Vagina (tissue), 2 donors: Measurements from ENCODE around the gene PRKAR2B. TPM values are rescaled to one million over a fixed set of nuclear protein-coding genes. Genes with fewer than 3 reads are reported as not detected.

ENCODE experiments used
- DNase-seq, 2 donors: peaks; one replicate each; pipeline ENCODE4 v3.0.0-alpha.2; 2017; ENCODE audit errors: extremely low spot score in 2 of 2
- H3K27ac ChIP-seq: fragments of 200-600 bp; sonication (generic); one replicate; pipeline ENCODE4 v1.5.1; 2019
- H3K27me3 ChIP-seq: fragments of 200-600 bp; sonication (generic); one replicate; pipeline ENCODE4 v1.5.1; 2019
- H3K36me3 ChIP-seq, 2 donors: fragments of 200-600 bp; sonication (generic); one replicate each; pipeline ENCODE4 v1.5.1; 2017 to 2019
- H3K4me1 ChIP-seq: fragments of 200-600 bp; sonication (generic); one replicate; pipeline ENCODE4 v1.5.1; 2019
- H3K4me3 ChIP-seq, 2 donors: fragments of 200-600 bp; sonication (generic); 1 replicate in 1 of 2; 2 replicates in 1 of 2; pipeline ENCODE4 v1.5.1; 2016 to 2019
- H3K9me3 ChIP-seq: fragments of 200-600 bp; sonication (generic); one replicate; pipeline ENCODE4 v1.5.1; 2019
- CTCF ChIP-seq, 3 experiments: fragments of 450-650 bp in 2 of 3; fragments of 200-600 bp in 1 of 3; sonication (generic) in 1 of 3; IDR thresholded peaks; one replicate each; pipeline ENCODE4 v1.5.1; 2017 to 2019; ENCODE audit warnings: antibody characterized with exemption in 3 of 3, mild to moderate bottlenecking in 2 of 3, moderate library complexity in 2 of 3
- POLR2A ChIP-seq, 2 donors: fragments of 450-650 bp; IDR thresholded peaks; one replicate each; pipeline ENCODE4 v1.6.1; 2017; ENCODE audit warnings: antibody characterized with exemption in 2 of 2, mild to moderate bottlenecking in 2 of 2, moderate library complexity in 2 of 2
- POLR2AphosphoS5 ChIP-seq, 2 donors: sonication (generic); formaldehyde crosslinking; IDR thresholded peaks; one replicate each; pipeline ENCODE4 v1.9.0; 2017; ENCODE audit warnings: antibody characterized with exemption in 2 of 2, mild to moderate bottlenecking in 2 of 2, low read depth in 1 of 2; ENCODE audit not compliant: insufficient read depth in 1 of 2
- intact Hi-C: fragments of 100-400 bp; cut with DNase I; formaldehyde crosslinking; loops from one replicate; pipeline ENCODE4 v1.15.1; 2023
- total RNA-seq: library from RNA; depleted of rRNA; stranded (reverse); fragments of >200 nt; gene quantifications from one replicate; pipeline ENCODE4 v1.2.3, GENCODE V29; 2016

PRKAR2B gene
- total RNA-seq, 1 donor from 2014 or later: 16.5 TPM

- H3K36me3 ChIP-seq: no peaks in the 10 kb centered on the region
- intact Hi-C loops: loop anchor here (10.0 kb wide), 1 partner anchor 202 kb away; no protein-coding TSS in a partner anchor
- DNase-seq: no peak
- TF ChIP-seq CTCF (IDR thresholded peaks at IDR 0.05): no peak
- TF ChIP-seq POLR2AphosphoS5 (IDR thresholded peaks at IDR 0.05; ENCODE audit: insufficient read depth in 1 of 2, low read depth in 1 of 2): no peak
- no peak for TF ChIP-seq POLR2A (IDR thresholded peaks at IDR 0.05)
- H3K4me3 ChIP-seq: no peak overlapping the region
- no peaks in the 10 kb centered on the region for H3K27me3 ChIP-seq
- H3K9me3 ChIP-seq: no peaks in the 10 kb centered on the region
- no peaks in the 10 kb centered on the region for H3K4me1 ChIP-seq
- H3K27ac ChIP-seq: no peak overlapping the region
Measured at GRCh38 chr7:107157091-107157490, 112.6 kb downstream of the PRKAR2B start.

GRCh38 chr7:107158028-107158427 is 113.5 kb downstream of the PRKAR2B start:
- intact Hi-C loops: loop anchor here (10.0 kb wide), 1 partner anchor 203 kb away; no protein-coding TSS in a partner anchor
- Histone ChIP-seq H3K4me1 (no peaks in the 10 kb centered on the region), H3K36me3 (no peaks in the 10 kb centered on the region), H3K27me3 (no peaks in the 10 kb centered on the region), H3K4me3 (no peak overlapping the region), H3K27ac (no peak overlapping the region), H3K9me3 (no peaks in the 10 kb centered on the region)
- TF ChIP-seq POLR2A (IDR thresholded peaks at IDR 0.05): no peak
- no peak for TF ChIP-seq POLR2AphosphoS5 (IDR thresholded peaks at IDR 0.05; ENCODE audit: insufficient read depth in 1 of 2, low read depth in 1 of 2)
- no peak for TF ChIP-seq CTCF (IDR thresholded peaks at IDR 0.05)
- no peak for DNase-seq

- Histone ChIP-seq H3K27me3 (no peaks in the 10 kb centered on the region), H3K9me3 (no peaks in the 10 kb centered on the region), H3K36me3 (no peaks in the 10 kb centered on the region), H3K4me3 (no peak overlapping the region), H3K27ac (no peak overlapping the region), H3K4me1 (no peaks in the 10 kb centered on the region)
- no peak for TF ChIP-seq CTCF (IDR thresholded peaks at IDR 0.05)
- no peak for TF ChIP-seq POLR2AphosphoS5 (IDR thresholded peaks at IDR 0.05; ENCODE audit: insufficient read depth in 1 of 2, low read depth in 1 of 2)
- no peak for TF ChIP-seq POLR2A (IDR thresholded peaks at IDR 0.05)
- no peak for DNase-seq
- intact Hi-C loops: no loop called here
Measured at GRCh38 chr7:107160389-107160788, 115.9 kb downstream of the PRKAR2B start.

GRCh38 chr7:107161415-107161814 is 116.9 kb downstream of the PRKAR2B start:
- DNase-seq: no peak
- Histone ChIP-seq H3K4me3 (no peak overlapping the region), H3K9me3 (no peaks in the 10 kb centered on the region), H3K4me1 (no peaks in the 10 kb centered on the region), H3K27ac (no peak overlapping the region), H3K36me3 (no peaks in the 10 kb centered on the region), H3K27me3 (no peaks in the 10 kb centered on the region)
- TF ChIP-seq POLR2A (IDR thresholded peaks at IDR 0.05) (no peak), CTCF (IDR thresholded peaks at IDR 0.05) (no peak), POLR2AphosphoS5 (IDR thresholded peaks at IDR 0.05; ENCODE audit: insufficient read depth in 1 of 2, low read depth in 1 of 2) (no peak)
- intact Hi-C loops: no loop called here

GRCh38 chr7:107162475-107162874 is 118.0 kb downstream of the PRKAR2B start:
- intact Hi-C loops: no loop called here
- TF ChIP-seq POLR2A (IDR thresholded peaks at IDR 0.05) (no peak), POLR2AphosphoS5 (IDR thresholded peaks at IDR 0.05; ENCODE audit: insufficient read depth in 1 of 2, low read depth in 1 of 2) (no peak), CTCF (IDR thresholded peaks at IDR 0.05) (no peak)
- H3K4me1 ChIP-seq: no peaks in the 10 kb centered on the region

More at GRCh38 chr7:107162475-107162874, 118.0 kb downstream of the PRKAR2B start:
- Histone ChIP-seq H3K36me3 (no peaks in the 10 kb centered on the region), H3K4me3 (no peak overlapping the region), H3K27ac (no peak overlapping the region), H3K27me3 (no peaks in the 10 kb centered on the region), H3K9me3 (no peaks in the 10 kb centered on the region)
- no peak for DNase-seq
